Middle frontal gyrus (tissue), 1 donor: ENCODE measurements around the gene FOXL1.
A peak's percentile ranks its signal among the peaks of the same experiment; 100 is the strongest.

Experiments
- DNase-seq: peaks from one replicate; pipeline ENCODE4 v3.0.0-alpha.2; 2015; ENCODE audit warnings: low spot score; ENCODE audit errors: extremely low spot score

The FOXL1 gene

GRCh38 chr16:86549076-86549892 lies 29.1 kb upstream of the FOXL1 start:
- DNase-seq = no peak

- DNase-seq = no peak
Observed at GRCh38 chr16:86549893-86550190, 28.5 kb upstream of the FOXL1 start.

- no peak for DNase-seq
Observed at GRCh38 chr16:86550281-86550680, 28.1 kb upstream of the FOXL1 start.

- DNase-seq = no peak
Observed at GRCh38 chr16:86553356-86553755, 25.0 kb upstream of the FOXL1 start.

- no peak for DNase-seq
Observed at GRCh38 chr16:86554599-86554916, 23.8 kb upstream of the FOXL1 start.

GRCh38 chr16:86554917-86555703 lies 23.2 kb upstream of the FOXL1 start, which contains the start of gene MTHFSD:
Gene MTHFSD (minus strand): TSS chr16:86555235. CDS start chr16:86555184, 51 bp downstream.
- peak; percentile 75 for DNase-seq

- no peak for DNase-seq
Observed at GRCh38 chr16:86555704-86556075, 22.7 kb upstream of the FOXL1 start.

GRCh38 chr16:86556576-86556975 lies 21.8 kb upstream of the FOXL1 start:
- DNase-seq = no peak

- DNase-seq = no peak
Observed at GRCh38 chr16:86557587-86557986, 20.8 kb upstream of the FOXL1 start.

GRCh38 chr16:86558355-86559193 lies 19.8 kb upstream of the FOXL1 start:
- no peak for DNase-seq

- DNase-seq = no peak
Observed at GRCh38 chr16:86559802-86560305, 18.5 kb upstream of the FOXL1 start.

GRCh38 chr16:86562356-86562755 lies 16.0 kb upstream of the FOXL1 start:
- no peak for DNase-seq

GRCh38 chr16:86563469-86564345 lies 14.6 kb upstream of the FOXL1 start:
- DNase-seq = peak; percentile 84

- no peak for DNase-seq
Observed at GRCh38 chr16:86565181-86565631, 13.1 kb upstream of the FOXL1 start.

GRCh38 chr16:86565644-86566511 lies 12.5 kb upstream of the FOXL1 start:
- DNase-seq = no peak

GRCh38 chr16:86566601-86566965 lies 11.8 kb upstream of the FOXL1 start, which contains the start of gene FOXC2:
Gene FOXC2 (plus strand): TSS chr16:86566829. CDS start chr16:86567336, 507 bp downstream.
- DNase-seq = no peak

- no peak for DNase-seq
Observed at GRCh38 chr16:86566966-86567700, 11.2 kb upstream of the FOXL1 start.

GRCh38 chr16:86567701-86568581 lies 10.4 kb upstream of the FOXL1 start:
- no peak for DNase-seq
